ENCODE measurements around the gene ALOX15B.

DNA sequence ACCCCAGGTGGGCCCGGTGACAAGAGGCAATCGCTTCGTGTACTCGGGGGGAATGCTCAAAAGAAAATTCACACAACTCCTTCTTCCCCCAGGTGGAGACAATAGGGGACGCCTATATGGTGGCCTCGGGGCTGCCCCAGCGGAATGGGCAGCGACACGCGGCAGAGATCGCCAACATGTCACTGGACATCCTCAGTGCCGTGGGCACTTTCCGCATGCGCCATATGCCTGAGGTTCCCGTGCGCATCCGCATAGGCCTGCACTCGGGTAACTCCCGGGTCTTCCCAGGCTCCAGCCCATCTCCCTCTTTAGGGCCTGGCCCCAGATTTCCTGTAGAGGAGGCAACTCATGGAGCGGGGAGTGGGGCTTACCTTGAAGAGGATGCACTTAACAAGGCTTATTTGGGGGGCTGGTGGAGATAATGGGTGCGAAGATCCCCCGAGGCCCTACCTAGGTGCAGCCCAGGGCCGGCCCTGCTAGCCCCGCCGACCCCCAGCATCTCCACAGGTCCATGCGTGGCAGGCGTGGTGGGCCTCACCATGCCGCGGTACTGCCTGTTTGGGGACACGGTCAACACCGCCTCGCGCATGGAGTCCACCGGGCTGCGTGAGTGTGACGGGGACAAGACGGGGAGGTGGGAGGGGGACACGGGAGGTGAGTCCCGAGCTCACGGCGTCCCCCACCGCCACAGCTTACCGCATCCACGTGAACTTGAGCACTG is 23.5 kb upstream of the ALOX15B start:
- TF ChIP-seq, protein P1, sequence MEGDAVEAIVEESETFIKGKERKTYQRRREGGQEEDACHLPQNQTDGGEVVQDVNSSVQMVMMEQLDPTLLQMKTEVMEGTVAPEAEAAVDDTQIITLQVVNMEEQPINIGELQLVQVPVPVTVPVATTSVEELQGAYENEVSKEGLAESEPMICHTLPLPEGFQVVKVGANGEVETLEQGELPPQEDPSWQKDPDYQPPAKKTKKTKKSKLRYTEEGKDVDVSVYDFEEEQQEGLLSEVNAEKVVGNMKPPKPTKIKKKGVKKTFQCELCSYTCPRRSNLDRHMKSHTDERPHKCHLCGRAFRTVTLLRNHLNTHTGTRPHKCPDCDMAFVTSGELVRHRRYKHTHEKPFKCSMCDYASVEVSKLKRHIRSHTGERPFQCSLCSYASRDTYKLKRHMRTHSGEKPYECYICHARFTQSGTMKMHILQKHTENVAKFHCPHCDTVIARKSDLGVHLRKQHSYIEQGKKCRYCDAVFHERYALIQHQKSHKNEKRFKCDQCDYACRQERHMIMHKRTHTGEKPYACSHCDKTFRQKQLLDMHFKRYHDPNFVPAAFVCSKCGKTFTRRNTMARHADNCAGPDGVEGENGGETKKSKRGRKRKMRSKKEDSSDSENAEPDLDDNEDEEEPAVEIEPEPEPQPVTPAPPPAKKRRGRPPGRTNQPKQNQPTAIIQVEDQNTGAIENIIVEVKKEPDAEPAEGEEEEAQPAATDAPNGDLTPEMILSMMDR (IDR thresholded peaks at IDR 0.05 in 2 of 3, conservative IDR thresholded peaks at IDR 0.05 in 1 of 3; ENCODE audit: borderline replicate concordance in 1 of 3, insufficient read depth in 1 of 3, low read depth in 2 of 3, low read length in 2 of 3), result no peak
- TF ChIP-seq, protein P2, sequence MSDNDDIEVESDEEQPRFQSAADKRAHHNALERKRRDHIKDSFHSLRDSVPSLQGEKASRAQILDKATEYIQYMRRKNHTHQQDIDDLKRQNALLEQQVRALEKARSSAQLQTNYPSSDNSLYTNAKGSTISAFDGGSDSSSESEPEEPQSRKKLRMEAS (IDR thresholded peaks at IDR 0.05), result no peak

All from HCT116 (cell line).